Measurements from ENCODE around the gene ACIN1.

The ACIN1 gene

GRCh38 chr14:23102801-23103200, 7.9 kb upstream of the ACIN1 start:
- no peak overlapping the region for H3K4me3 Mint-ChIP-seq
- no peaks in the 10 kb centered on the region for H3K9me3 Mint-ChIP-seq
- H3K36me3 Mint-ChIP-seq: peaks cover 2% of the 10 kb centered on the region
- H3K27me3 Mint-ChIP-seq: no peaks in the 10 kb centered on the region
- H3K27ac Mint-ChIP-seq: no peak overlapping the region
- peaks cover 10% of the 10 kb centered on the region for H3K4me1 Mint-ChIP-seq

DNA sequence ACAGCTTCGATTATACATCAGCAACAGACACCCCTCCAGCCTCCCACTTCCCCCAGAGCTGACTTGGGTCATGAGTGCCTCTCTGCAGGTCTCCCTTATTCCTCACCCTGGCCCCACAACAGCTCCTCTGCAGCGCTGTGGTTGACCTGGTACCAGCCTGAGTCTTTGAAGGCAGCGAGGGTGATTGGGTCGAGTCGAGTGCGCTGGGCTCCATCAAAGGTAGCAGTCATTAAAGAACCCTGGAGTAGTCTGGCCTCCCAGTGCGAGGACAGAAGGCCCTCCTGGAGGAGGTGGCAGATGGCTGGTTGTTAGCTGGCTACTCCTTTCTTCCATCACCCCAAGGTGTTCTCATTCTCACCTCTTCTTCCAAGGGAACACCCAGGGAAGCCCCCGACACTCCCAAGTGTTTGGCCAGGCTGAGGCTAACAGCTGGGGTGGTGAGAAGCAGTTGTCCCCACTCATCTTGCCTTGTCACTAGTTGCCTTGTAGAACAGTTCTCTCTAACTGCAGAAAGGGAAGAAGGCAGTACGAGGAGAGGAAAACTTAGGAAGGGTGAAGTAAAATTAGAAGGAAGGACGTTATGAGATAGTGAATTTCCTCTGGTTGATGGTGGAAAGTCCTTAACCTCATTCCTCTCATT, 7.2 kb upstream of the ACIN1 start:
- no peaks in the 10 kb centered on the region for H3K27me3 Mint-ChIP-seq
- no peak overlapping the region for H3K27ac Mint-ChIP-seq
- no peak overlapping the region for H3K4me3 Mint-ChIP-seq
- peaks cover 6% of the 10 kb centered on the region for H3K36me3 Mint-ChIP-seq
- no peaks in the 10 kb centered on the region for H3K9me3 Mint-ChIP-seq
- H3K4me1 Mint-ChIP-seq: peaks cover 17% of the 10 kb centered on the region

- H3K27me3 Mint-ChIP-seq: no peaks in the 10 kb centered on the region
- H3K27ac Mint-ChIP-seq: no peak overlapping the region
- H3K36me3 Mint-ChIP-seq: peaks cover 8% of the 10 kb centered on the region
- no peaks in the 10 kb centered on the region for H3K9me3 Mint-ChIP-seq
- H3K4me3 Mint-ChIP-seq: no peak overlapping the region
- H3K4me1 Mint-ChIP-seq: peaks cover 25% of the 10 kb centered on the region
Measured at GRCh38 chr14:23101213-23101970, 6.5 kb upstream of the ACIN1 start.

DNA sequence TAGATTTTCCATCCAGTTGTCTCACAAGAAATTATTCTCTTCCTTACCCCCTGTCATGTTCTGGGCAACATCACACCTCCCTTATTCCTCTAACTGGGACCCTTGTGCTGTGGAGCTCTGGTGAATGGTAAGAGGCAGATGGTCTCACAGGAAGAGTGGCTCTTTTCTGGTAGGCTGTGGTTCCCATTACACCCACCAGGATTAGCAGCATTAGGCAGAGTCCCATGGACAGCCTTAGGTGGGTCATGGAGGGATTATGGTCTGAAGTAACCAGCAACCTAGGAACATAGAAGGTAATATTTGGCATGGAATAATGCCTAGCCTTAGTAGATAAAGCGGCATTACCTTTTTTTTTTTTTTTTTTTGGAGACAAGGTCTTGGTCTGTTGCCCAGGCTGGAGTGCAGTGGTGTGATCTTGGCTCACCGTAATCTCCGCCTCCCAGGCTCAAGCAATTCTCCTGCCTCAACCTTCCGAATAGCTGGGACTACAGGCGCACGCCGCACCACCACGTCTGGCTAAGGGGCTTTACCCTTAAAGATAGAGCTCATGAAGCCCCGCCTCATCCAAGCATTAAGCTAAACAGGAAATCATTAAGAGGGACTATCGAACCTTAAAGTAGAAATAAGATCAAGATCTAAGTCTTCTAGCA, 4.4 kb upstream of the ACIN1 start:
- H3K27me3 Mint-ChIP-seq: no peaks in the 10 kb centered on the region
- no peak overlapping the region for H3K4me3 Mint-ChIP-seq
- H3K4me1 Mint-ChIP-seq: peaks cover 25% of the 10 kb centered on the region
- H3K36me3 Mint-ChIP-seq: peaks cover 8% of the 10 kb centered on the region
- H3K27ac Mint-ChIP-seq: no peak overlapping the region
- no peaks in the 10 kb centered on the region for H3K9me3 Mint-ChIP-seq

DNA sequence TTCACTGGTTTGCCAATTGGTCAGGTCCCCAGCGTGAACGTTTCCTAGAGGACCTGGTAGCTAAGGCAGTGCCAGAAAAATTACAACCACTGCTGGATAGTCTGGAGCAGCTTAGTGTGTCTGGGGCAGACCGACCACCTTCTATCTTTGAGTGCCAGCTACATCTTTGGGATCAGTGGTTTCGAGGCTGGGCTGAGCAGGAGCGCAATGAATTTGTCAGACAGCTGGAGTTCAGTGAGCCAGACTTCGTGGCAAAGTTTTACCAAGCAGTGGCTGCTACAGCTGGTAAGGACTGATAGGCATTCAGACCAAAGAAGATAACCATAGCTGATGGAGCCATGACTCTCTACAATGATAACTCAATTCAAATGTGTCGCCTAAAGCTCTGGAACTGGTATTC, 2.9 kb upstream of the ACIN1 start:
- Mint-ChIP-seq H3K27ac (peak overlapping the region; percentile 44), H3K4me3 (no peak overlapping the region), H3K9me3 (no peaks in the 10 kb centered on the region), H3K4me1 (peaks cover 34% of the 10 kb centered on the region), H3K36me3 (peaks cover 8% of the 10 kb centered on the region), H3K27me3 (no peaks in the 10 kb centered on the region)

- no peaks in the 10 kb centered on the region for H3K9me3 Mint-ChIP-seq
- H3K27me3 Mint-ChIP-seq: no peaks in the 10 kb centered on the region
- no peak within 1 kb of the TSS for H3K27ac Mint-ChIP-seq
Measured at GRCh38 chr14:23095196-23096108, 516 bp upstream of the ACIN1 start, which contains the start of gene C14orf119. TSS of gene C14orf119 (plus strand) at chr14:23095505. CDS start at chr14:23097659, 2,154 bp downstream.

GRCh38 chr14:23093991-23094665, 808 bp downstream of the ACIN1 start:
- Mint-ChIP-seq H3K9me3 (no peaks in the 10 kb centered on the region), H3K4me3 (no peak overlapping the region), H3K27ac (no peak overlapping the region), H3K4me1 (peaks cover 50% of the 10 kb centered on the region), H3K36me3 (peaks cover 16% of the 10 kb centered on the region), H3K27me3 (no peaks in the 10 kb centered on the region)

More at GRCh38 chr14:23095196-23096108, 516 bp upstream of the ACIN1 start, which contains the start of gene C14orf119:
- Mint-ChIP-seq H3K4me3 (no peak within 1 kb of the TSS), H3K36me3 (peaks cover 13% of the 10 kb centered on the region), H3K4me1 (peaks cover 49% of the 10 kb centered on the region)

- H3K36me3 Mint-ChIP-seq: peaks cover 15% of the 10 kb centered on the region
- H3K4me1 Mint-ChIP-seq: peaks cover 49% of the 10 kb centered on the region
- no peak overlapping the region for H3K27ac Mint-ChIP-seq
- no peaks in the 10 kb centered on the region for H3K27me3 Mint-ChIP-seq
- no peaks in the 10 kb centered on the region for H3K9me3 Mint-ChIP-seq
- no peak overlapping the region for H3K4me3 Mint-ChIP-seq
Measured at GRCh38 chr14:23093526-23093925, 1.4 kb downstream of the ACIN1 start.

DNA sequence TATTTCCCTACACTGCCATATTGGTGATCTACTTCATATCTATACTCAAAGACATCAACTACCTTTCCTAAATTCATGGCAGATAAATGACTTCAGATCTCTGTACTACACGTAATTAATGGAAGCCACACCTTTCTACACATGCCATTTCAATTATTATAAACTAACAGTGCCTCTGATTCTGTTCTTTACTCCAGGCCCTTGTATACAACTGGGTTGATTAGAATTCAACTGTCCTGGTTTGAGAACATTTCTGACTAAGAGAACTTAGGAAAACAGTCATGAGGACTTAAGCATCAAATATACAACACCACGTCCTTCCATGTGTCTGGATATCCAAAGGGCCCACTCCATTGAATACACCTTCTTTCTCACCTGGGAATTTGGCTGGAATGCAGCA, 1.8 kb downstream of the ACIN1 start:
- Mint-ChIP-seq H3K27ac (no peak overlapping the region), H3K4me3 (no peak overlapping the region), H3K36me3 (peaks cover 15% of the 10 kb centered on the region), H3K27me3 (no peaks in the 10 kb centered on the region), H3K9me3 (no peaks in the 10 kb centered on the region), H3K4me1 (peaks cover 49% of the 10 kb centered on the region)

DNA sequence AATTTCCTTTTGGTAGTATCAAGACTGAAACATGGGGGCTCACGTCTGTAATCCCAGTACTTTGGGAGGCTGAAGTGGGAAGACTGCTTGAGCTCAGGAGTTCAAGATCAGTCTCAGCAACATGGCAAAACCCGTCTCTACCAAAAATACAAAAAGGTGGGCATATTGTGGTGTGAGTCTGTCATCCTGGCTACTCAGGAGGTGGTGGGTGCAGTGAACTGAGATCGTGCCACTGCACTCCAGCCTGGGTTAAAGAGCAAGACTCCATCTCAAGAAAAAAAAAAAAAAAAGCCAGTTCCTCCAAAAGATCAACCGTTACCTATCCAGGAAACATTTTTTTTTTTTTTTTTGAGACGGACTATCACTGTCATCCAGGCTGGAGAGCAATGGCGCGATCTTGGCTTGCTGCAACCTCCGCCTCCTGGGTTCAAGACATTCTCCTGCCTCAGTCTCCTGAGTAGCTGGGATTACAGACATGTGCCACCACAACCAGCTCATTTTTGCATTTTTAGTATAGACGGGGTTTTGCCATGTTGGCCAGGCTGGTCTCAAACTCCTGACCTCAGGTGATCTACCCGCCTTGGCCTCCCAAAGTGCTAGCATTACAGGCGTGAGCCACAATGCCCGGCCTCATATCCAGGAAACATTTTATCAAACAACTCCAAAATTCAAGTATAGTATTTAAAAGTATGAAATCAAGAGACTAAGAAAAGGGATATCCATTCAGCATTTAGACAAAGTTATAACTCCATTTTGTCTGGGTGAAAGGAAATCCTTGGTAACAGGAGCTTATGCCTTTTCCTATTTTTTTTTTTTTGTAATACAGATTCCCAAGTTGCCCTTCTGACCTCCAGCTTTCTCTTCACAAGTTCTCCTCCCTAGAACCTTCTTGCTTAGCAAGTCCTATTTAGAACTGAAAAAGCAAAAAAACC, 3.4 kb downstream of the ACIN1 start:
- Mint-ChIP-seq H3K27me3 (no peaks in the 10 kb centered on the region), H3K27ac (peak overlapping the region; percentile 36), H3K36me3 (peaks cover 18% of the 10 kb centered on the region), H3K4me1 (peaks cover 50% of the 10 kb centered on the region), H3K9me3 (no peaks in the 10 kb centered on the region), H3K4me3 (peak overlapping the region; percentile 9)

DNA sequence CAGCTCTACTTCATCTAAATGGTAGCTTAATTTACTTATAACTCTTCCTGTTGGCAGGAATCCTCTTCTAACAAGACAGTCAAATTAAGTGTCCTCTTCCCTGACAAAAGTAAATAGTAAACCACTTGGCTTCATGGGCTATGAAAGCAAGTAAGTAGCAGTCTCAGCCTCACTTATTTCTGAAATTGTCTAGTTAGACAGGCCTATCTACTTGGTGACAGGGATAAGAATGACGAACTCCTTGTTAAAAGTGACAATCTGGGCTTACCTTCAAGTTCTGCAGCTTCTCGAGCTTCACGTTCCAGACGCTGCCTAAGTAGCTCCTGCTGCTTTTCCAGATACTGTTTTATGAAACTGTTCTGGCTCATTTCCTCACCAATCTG, 4.7 kb downstream of the ACIN1 start:
- Mint-ChIP-seq H3K36me3 (peaks cover 24% of the 10 kb centered on the region), H3K27me3 (no peaks in the 10 kb centered on the region), H3K4me3 (no peak overlapping the region), H3K9me3 (no peaks in the 10 kb centered on the region), H3K27ac (peak overlapping the region; percentile 81), H3K4me1 (peaks cover 62% of the 10 kb centered on the region)

- H3K27me3 Mint-ChIP-seq: no peaks in the 10 kb centered on the region
- H3K4me1 Mint-ChIP-seq: peaks cover 64% of the 10 kb centered on the region
- H3K9me3 Mint-ChIP-seq: no peaks in the 10 kb centered on the region
- peak overlapping the region; percentile 68 for H3K27ac Mint-ChIP-seq
- H3K4me3 Mint-ChIP-seq: no peak overlapping the region
- H3K36me3 Mint-ChIP-seq: peaks cover 24% of the 10 kb centered on the region
Measured at GRCh38 chr14:23089498-23090253, 5.3 kb downstream of the ACIN1 start.

- Mint-ChIP-seq H3K36me3 (peaks cover 21% of the 10 kb centered on the region), H3K4me3 (no peak overlapping the region), H3K27ac (peak overlapping the region; percentile 41), H3K9me3 (no peaks in the 10 kb centered on the region), H3K4me1 (peaks cover 45% of the 10 kb centered on the region), H3K27me3 (no peaks in the 10 kb centered on the region)
Measured at GRCh38 chr14:23086565-23086964, 8.4 kb downstream of the ACIN1 start.
